RWPE2 (cell line): ENCODE data around the gene TAP1.

Experiments used
- ATAC-seq: fragments of 200-7000 bp; cut with Tn5 transposase; 3 replicates; pipeline ENCODE4 v1.9.1; 2021; ENCODE audit warnings: low read depth
- DNase-seq: peaks from one replicate; pipeline ENCODE4 v3.0.0-alpha.2; 2020; ENCODE audit warnings: low spot score
- H3K27ac ChIP-seq: fragments of 450-650 bp; 2 replicates; pipeline ENCODE4 v1.5.1; 2017; ENCODE audit warnings: mild to moderate bottlenecking; ENCODE audit not compliant: poor library complexity, severe bottlenecking
- H3K27me3 ChIP-seq: fragments of 250-450 bp; sonication (Bioruptor Pico); 2 replicates; pipeline ENCODE4 v1.5.1; 2021; ENCODE audit warnings: mild to moderate bottlenecking, moderate library complexity; ENCODE audit not compliant: insufficient read depth, poor library complexity, severe bottlenecking
- H3K36me3 ChIP-seq: fragments of 250-450 bp; sonication (Bioruptor Pico); 2 replicates; pipeline ENCODE4 v1.5.1; 2020; ENCODE audit warnings: low read depth, mild to moderate bottlenecking, moderate library complexity
- H3K4me1 ChIP-seq: fragments of 250-450 bp; sonication (Bioruptor Pico); 2 replicates; pipeline ENCODE4 v1.5.1; 2021; ENCODE audit warnings: mild to moderate bottlenecking, moderate library complexity; ENCODE audit not compliant: insufficient read depth, poor library complexity, severe bottlenecking
- H3K4me3 ChIP-seq: fragments of 250-450 bp; sonication (Bioruptor Pico); 2 replicates; pipeline ENCODE4 v1.5.1; 2021; ENCODE audit warnings: mild to moderate bottlenecking, moderate library complexity; ENCODE audit not compliant: severe bottlenecking
- H3K9me3 ChIP-seq: fragments of 250-450 bp; sonication (Bioruptor Pico); 2 replicates; pipeline ENCODE4 v1.5.1; 2021; ENCODE audit warnings: mild to moderate bottlenecking, moderate library complexity; ENCODE audit not compliant: severe bottlenecking
- TF ChIP-seq, protein P1 (sequence below): fragments of 450-650 bp; IDR thresholded peaks from one replicate; pipeline ENCODE4 v1.5.1; 2017; ENCODE audit warnings: mild to moderate bottlenecking, moderate library complexity; ENCODE audit not compliant: poor library complexity, severe bottlenecking

The TAP1 gene

GRCh38 chr6:32853541-32854375 is at the start of gene TAP1, which contains the start of gene PSMB9:
Gene TAP1, minus strand, starts transcription at chr6:32853704. Its CDS starts 68 bp downstream, at chr6:32853636.
Gene PSMB9, plus strand, starts transcription at chr6:32854192. Its CDS starts 38 bp downstream, at chr6:32854230.
- Histone ChIP-seq H3K36me3 (peaks cover 21% of the 10 kb centered on the region), H3K4me1 (no peaks in the 10 kb centered on the region), H3K9me3 (no peaks in the 10 kb centered on the region), H3K27me3 (no peaks in the 10 kb centered on the region), H3K4me3 (peak within 1 kb of the TSS; percentile 55), H3K27ac (peak within 1 kb of the TSS; percentile 63)
- peak; percentile 91 for DNase-seq
- TF ChIP-seq, protein P1, sequence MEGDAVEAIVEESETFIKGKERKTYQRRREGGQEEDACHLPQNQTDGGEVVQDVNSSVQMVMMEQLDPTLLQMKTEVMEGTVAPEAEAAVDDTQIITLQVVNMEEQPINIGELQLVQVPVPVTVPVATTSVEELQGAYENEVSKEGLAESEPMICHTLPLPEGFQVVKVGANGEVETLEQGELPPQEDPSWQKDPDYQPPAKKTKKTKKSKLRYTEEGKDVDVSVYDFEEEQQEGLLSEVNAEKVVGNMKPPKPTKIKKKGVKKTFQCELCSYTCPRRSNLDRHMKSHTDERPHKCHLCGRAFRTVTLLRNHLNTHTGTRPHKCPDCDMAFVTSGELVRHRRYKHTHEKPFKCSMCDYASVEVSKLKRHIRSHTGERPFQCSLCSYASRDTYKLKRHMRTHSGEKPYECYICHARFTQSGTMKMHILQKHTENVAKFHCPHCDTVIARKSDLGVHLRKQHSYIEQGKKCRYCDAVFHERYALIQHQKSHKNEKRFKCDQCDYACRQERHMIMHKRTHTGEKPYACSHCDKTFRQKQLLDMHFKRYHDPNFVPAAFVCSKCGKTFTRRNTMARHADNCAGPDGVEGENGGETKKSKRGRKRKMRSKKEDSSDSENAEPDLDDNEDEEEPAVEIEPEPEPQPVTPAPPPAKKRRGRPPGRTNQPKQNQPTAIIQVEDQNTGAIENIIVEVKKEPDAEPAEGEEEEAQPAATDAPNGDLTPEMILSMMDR = peak; percentile 83
- peak; percentile 88 for ATAC-seq

DNA sequence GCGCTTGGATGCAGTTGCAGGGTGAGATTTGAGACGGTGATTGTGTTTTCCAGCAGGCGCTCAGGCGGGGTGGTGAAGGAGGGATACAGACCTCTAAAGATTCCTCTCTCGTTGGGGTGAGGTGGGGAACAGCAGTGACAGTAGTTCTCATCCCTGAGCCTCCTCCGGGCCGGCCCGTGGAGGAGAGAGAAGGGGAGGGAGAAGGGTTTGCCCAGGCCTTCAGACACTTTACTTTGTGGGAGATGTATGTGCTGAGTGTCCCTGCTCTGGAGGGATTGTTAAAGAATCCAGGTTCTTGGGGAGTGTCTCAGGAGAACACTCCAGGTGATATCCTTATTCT is 41.5 kb upstream of the TAP1 start:
- Histone ChIP-seq H3K36me3 (no peaks in the 10 kb centered on the region; the same call in 1 of the 2 replicates), H3K27me3 (no peaks in the 10 kb centered on the region), H3K4me1 (no peaks in the 10 kb centered on the region), H3K9me3 (peaks cover 3% of the 10 kb centered on the region), H3K27ac (peak overlapping the region; percentile 51), H3K4me3 (peak overlapping the region; percentile 45)
- TF ChIP-seq, protein P1 = no peak
- DNase-seq = no peak
- peak; percentile 19; the same call in 2 of the 3 replicates for ATAC-seq

DNA sequence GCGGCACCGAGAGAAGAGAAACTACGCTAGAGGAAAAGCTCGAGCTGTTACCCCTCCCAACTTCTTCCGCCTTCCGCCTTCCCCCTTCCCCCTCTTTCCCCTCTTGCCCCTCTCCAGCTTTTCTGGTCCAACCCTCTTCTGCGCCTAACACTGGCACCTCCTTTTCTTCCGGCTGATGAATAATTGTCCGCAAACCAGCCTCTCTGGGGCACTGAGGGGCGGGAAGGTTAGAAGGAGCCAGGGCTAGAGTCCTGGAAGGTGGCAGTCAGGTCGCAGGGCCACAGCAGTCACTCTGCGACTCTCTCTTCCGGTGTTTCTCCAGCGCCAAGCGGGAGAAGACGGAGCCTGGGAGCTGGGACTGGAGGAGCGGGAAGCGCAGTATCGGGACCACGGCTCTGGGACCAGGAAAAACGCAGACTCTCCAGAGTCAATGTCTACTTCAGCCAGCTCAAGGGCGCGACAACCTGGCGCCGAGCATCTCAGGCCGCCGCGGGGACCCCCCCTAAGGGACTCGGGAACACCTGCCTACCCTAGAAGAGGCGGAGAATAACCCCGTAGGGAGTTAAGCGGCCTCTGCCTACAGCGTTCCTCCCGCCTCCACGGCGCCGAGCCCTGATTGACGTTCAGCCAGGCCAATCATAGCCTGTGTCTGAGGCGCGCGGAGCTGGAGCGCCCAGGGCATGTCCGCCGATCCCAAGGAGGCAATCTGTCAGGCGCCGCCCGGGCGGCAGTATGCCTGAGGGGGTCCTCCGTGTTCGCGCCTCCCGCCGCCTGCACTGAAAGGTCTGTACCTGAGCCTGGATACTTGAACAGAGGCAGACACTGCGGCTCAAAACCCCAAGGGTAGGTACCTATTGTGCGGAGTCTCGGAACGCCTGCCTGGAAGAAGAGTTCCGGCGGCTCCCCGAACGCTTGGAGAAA is 40.8 kb upstream of the TAP1 start:
- Histone ChIP-seq H3K27ac (peak overlapping the region; percentile 51), H3K9me3 (no peaks in the 10 kb centered on the region), H3K27me3 (no peaks in the 10 kb centered on the region), H3K4me1 (no peaks in the 10 kb centered on the region), H3K4me3 (peak overlapping the region; percentile 45), H3K36me3 (no peaks in the 10 kb centered on the region)
- ATAC-seq = peak; percentile 99
- DNase-seq = peak; percentile 86
- TF ChIP-seq, protein P1 = no peak

DNA sequence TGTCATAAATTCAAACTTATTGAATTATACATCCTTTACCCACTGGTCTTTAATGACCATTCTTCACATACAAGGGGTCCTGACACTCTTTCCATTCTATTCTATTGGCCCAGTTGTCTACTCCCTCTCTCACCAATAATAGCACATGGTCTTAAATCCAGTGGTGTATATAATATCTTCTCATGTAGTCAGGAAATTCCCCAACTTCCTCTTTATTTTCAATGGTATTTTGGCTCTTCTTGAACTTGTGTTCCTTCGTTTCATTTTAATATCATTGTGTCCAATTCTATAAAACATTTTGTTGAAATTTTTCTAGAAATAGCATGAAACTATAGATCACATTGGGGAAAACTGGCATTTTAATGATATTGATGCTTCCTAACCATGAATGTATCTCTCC is 37.3 kb upstream of the TAP1 start:
- H3K36me3 ChIP-seq = no peaks in the 10 kb centered on the region
- no peak for DNase-seq
- H3K27me3 ChIP-seq = no peaks in the 10 kb centered on the region
- ATAC-seq = no peak
- no peak overlapping the region for H3K27ac ChIP-seq
- H3K4me1 ChIP-seq = no peaks in the 10 kb centered on the region
- no peaks in the 10 kb centered on the region for H3K9me3 ChIP-seq
- TF ChIP-seq, protein P1 = no peak
- H3K4me3 ChIP-seq = no peak overlapping the region
